Measurements from ENCODE around the gene INPP5A.
"Not testable (repeated sequence)": the region's sequence is repeated elsewhere in the genome, so short reads cannot be mapped to it uniquely, and the experiment has no call there.

Gene INPP5A

GRCh38 chr10:132679640-132680039 is 142.1 kb downstream of the INPP5A start:
- intact Hi-C loops (cut with DNase I), result no loop called here
- DNase-seq, result peak in 16 of 42 donors; percentile 2 to 30 (median 8)

DNA sequence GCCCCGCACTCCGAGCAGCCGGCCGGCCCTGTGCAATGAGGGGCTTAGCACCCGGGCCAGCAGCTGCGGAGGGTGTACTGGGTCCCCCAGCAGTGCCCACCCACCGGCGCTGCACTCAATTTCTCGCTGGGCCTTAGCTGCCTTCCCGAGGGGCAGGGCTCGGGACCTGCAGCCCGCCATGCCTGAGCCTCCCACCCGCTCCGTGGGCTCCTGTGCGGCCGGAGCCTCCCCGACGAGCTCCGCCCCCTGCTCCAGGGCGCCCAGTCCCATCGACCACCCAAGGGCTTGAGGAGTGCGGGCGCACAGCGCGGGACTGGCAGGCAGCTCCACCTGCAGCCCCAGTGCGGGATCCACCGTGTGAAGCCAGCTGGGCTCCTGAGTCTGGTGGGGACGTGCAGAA is 143.2 kb downstream of the INPP5A start:
- DNase-seq, result peak in 5 of 42 donors; percentile 1 to 37 (median 15)
- intact Hi-C loops (cut with DNase I), result not testable (repeated sequence)

DNA sequence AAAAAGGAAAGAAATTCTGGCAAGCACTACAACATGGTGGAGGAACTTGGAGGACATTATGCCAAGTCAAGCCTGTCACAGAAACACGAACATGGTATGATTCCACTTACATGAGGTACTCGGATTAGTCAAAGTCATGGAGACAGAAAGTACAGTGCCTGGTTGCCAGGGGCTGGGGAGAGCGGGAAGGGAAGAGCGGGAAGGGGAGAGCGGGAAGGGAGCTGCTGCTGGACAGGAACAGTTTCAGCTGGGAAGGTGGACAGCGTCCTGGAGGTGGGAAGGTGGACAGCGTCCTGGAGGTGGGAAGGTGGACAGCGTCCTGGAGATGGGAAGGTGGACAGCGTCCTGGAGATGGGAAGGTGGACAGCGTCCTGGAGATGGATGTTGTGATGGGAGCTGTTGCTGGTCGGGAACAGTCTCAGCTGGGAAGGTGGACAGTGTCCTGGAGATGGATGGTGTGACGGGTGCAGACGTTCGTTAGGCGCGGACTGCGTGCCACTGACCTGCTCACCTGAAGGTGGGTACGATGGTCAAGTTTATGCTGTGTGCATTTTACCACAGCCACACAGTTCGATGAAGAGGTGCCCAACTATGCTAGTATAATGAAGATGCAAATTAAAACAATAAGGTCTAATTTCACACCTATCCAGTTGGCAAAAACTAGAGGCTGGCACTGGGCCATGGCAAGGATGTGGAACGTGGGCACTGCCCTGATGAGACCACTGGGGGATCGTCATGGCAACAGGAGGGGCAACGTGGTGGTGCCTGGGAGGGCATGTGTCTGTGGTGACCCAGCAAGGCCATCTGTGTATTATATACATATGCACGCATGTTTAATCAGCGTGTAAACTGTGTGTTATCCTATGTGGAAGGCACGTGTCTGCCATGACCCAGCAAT is 144.5 kb downstream of the INPP5A start:
- peak in 23 of 42 donors; percentile 2 to 43 (median 12) for DNase-seq
- intact Hi-C loops (cut with DNase I), result no loop called here

DNA sequence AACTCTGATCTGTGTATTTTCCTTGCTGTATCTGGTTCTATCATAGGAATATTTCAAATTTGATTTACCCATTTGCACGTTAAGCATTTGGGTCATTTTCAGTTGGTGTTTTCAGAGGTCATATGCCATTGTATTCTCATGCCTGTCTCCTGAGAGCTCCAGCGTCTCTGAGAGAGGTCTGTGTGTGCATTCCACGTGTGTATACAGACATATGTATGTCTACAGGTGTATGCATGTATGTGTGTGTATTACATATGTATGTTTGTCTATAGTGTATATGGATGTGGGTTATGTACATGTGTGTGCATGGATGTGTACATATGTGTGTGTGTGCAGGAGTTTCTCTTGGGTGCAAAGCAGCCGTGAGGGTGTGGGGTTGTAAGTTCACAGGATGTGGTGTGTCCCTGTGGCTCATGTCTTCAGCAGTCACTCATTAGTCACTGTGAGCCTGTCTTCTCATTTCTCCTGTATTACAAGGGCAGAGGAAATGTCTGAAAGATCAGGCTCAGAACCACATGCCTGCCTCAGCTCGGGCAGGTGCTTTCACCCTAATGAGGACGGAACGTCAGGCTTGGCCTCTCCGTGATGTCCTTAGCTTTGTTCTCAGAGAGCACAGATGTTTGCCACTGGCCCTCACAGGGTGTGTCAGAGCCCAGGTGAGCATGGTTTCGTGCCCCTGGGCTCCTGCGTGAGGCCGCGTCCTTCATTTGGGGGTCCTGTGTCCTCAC is 146.7 kb downstream of the INPP5A start:
- peak in 19 of 42 donors; percentile 1 to 41 (median 15) for DNase-seq
- intact Hi-C loops (cut with DNase I), result no loop called here

- DNase-seq, result peak; percentile 82 to 97 (median 92)
- intact Hi-C loops (cut with DNase I), result no loop called here
Measured at GRCh38 chr10:132685101-132685891, 147.7 kb downstream of the INPP5A start.

- intact Hi-C loops (cut with DNase I), result no loop called here
- peak in 19 of 42 donors; percentile 7 to 66 (median 17) for DNase-seq
Measured at GRCh38 chr10:132685921-132686680, 148.5 kb downstream of the INPP5A start.

- intact Hi-C loops (cut with DNase I), result no loop called here
- DNase-seq, result peak in 24 of 42 donors; percentile 13 to 71 (median 54)
Measured at GRCh38 chr10:132687181-132687892, 149.8 kb downstream of the INPP5A start.

DNA sequence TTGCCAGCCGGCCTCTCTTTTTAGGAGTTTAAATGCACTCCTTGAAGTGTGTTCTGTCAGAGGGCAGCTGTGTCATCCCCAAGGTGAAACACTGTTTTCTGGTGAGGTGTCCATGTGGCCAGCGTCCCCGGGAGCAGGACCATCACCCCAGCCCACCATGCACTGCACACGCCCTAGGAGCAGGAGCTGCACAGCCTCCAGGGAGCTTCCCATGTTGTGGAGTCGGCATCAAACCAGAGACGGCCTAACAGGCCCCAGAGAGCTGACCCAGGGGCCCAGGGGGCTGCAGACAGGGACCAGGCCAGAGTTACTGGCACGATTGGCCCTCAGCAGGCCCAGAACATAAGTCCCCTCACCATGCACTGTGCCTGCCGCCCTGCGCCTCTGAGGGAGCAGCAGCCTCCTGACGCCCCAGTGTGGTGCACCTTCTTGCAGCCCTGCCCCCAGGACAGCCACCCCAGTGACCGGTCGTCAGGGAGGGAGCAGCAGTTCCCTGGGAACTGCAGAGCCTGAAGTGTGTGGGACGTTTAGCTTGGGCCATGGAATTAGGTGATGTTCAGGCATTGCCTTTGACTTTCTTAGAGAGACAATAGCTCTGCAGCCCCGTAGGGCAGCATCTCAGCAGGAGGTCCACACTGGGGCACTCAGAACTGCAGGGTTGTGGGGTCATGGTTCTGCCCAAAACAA is 150.4 kb downstream of the INPP5A start:
- peak in 9 of 42 donors; percentile 2 to 32 (median 13) for DNase-seq
- intact Hi-C loops (cut with DNase I), result no loop called here

GRCh38 chr10:132688580-132689420 is 151.2 kb downstream of the INPP5A start:
- DNase-seq, result peak in 15 of 42 donors; percentile 1 to 36 (median 7)
- intact Hi-C loops (cut with DNase I), result no loop called here

GRCh38 chr10:132689721-132690360 is 152.3 kb downstream of the INPP5A start:
- peak in 15 of 42 donors; percentile 3 to 36 (median 12) for DNase-seq
- intact Hi-C loops (cut with DNase I), result no loop called here

DNA sequence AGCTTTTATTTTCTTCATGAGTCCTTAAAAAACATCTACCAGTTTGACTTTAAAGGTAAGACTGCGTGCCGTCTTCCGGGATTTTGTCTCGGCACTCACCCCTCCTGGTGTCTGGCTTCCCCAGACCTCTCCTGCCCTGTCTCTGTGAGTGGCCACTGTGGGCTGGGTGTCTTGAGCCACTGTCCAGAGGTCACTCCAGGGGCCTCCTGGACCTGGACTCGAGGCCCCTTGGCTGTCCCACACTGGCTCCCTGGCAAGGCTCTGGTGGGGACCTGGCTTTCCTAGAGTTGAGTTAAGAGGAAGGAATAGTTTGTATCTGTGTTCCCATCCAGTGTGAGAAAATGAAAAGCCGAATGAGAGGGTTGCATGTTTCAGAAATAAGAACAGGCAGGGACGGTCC is 152.8 kb downstream of the INPP5A start:
- peak in 15 of 42 donors; percentile 1 to 24 (median 8) for DNase-seq
- intact Hi-C loops (cut with DNase I), result no loop called here

- intact Hi-C loops (cut with DNase I), result no loop called here
- peak in 18 of 42 donors; percentile 0 to 51 (median 18) for DNase-seq
Measured at GRCh38 chr10:132690821-132691610, 153.4 kb downstream of the INPP5A start.

- intact Hi-C loops (cut with DNase I), result no loop called here
Measured at GRCh38 chr10:132691711-132692153, 154.1 kb downstream of the INPP5A start.

GRCh38 chr10:132692311-132692710 is 154.7 kb downstream of the INPP5A start:
- DNase-seq, result peak in 5 of 42 donors; percentile 0 to 6 (median 1)
- intact Hi-C loops (cut with DNase I), result no loop called here

More at GRCh38 chr10:132691711-132692153, 154.1 kb downstream of the INPP5A start:
- peak in 15 of 42 donors; percentile 2 to 32 (median 9) for DNase-seq

- DNase-seq, result no peak
- intact Hi-C loops (cut with DNase I), result no loop called here
Measured at GRCh38 chr10:132693676-132694075, 156.1 kb downstream of the INPP5A start.

Data from head of caudate nucleus (tissue), 42 donors.